Trophoblast cell (in vitro differentiated cells and primary cell): ENCODE results near the gene TYW1B.
"Not testable (repeated sequence)": the region's sequence is repeated elsewhere in the genome, so short reads cannot be mapped to it uniquely, and the experiment has no call there.

Experiments
- DNase-seq, 2 donors: peaks; one replicate each; pipeline ENCODE4 v3.0.0-alpha.2; 2016
- H2AFZ ChIP-seq: 2 replicates; pipeline ENCODE4 v1.6.1; 2013; ENCODE audit warnings: low read length, moderate library complexity, mild to moderate bottlenecking; ENCODE audit not compliant: insufficient read depth, poor library complexity
- H2AK5ac ChIP-seq: 2 replicates; pipeline ENCODE4 v1.6.1; 2013; ENCODE audit warnings: mild to moderate bottlenecking, low read length
- H2BK120ac ChIP-seq: 2 replicates; pipeline ENCODE4 v1.6.1; 2013; ENCODE audit warnings: low read length, mild to moderate bottlenecking, moderate library complexity; ENCODE audit not compliant: insufficient read depth, poor library complexity
- H2BK12ac ChIP-seq: 2 replicates; pipeline ENCODE4 v1.6.1; 2013; ENCODE audit warnings: mild to moderate bottlenecking, low read length, moderate library complexity
- H2BK5ac ChIP-seq: 2 replicates; pipeline ENCODE4 v1.6.1; 2013; ENCODE audit warnings: low read length, low read depth, moderate library complexity, mild to moderate bottlenecking; ENCODE audit not compliant: poor library complexity
- H3K14ac ChIP-seq: 2 replicates; pipeline ENCODE4 v1.6.1; 2013; ENCODE audit warnings: mild to moderate bottlenecking, low read length
- H3K18ac ChIP-seq: 2 replicates; pipeline ENCODE4 v1.6.1; 2013; ENCODE audit warnings: mild to moderate bottlenecking, low read length
- H3K23ac ChIP-seq: 2 replicates; pipeline ENCODE4 v1.6.1; 2013; ENCODE audit warnings: low read length
- H3K27ac ChIP-seq: 2 replicates; pipeline ENCODE4 v1.5.1; 2013; ENCODE audit warnings: low read depth, mild to moderate bottlenecking, inconsistent platforms, low read length, moderate library complexity
- H3K27me3 ChIP-seq: 2 replicates; pipeline ENCODE4 v1.6.1; 2013; ENCODE audit warnings: inconsistent platforms, mild to moderate bottlenecking, low read length, moderate library complexity; ENCODE audit not compliant: insufficient read depth
- H3K36me3 ChIP-seq, 2 experiments: 1 replicate in 1 of 2; 2 replicates in 1 of 2; pipeline ENCODE4 v1.6.1; 2013; ENCODE audit warnings: low read length in 2 of 2, mild to moderate bottlenecking in 2 of 2, moderate library complexity in 1 of 2; ENCODE audit not compliant: insufficient read depth in 2 of 2, control insufficient read depth in 1 of 2
- H3K4ac ChIP-seq: 2 replicates; pipeline ENCODE4 v1.6.1; 2013; ENCODE audit warnings: low read depth, mild to moderate bottlenecking, low read length, moderate library complexity
- H3K4me1 ChIP-seq, 2 experiments: 1 replicate in 1 of 2; 2 replicates in 1 of 2; pipeline ENCODE4 v1.6.1; 2013; ENCODE audit warnings: low read length in 2 of 2, mild to moderate bottlenecking in 2 of 2, moderate library complexity in 1 of 2; ENCODE audit not compliant: insufficient read depth in 2 of 2, control insufficient read depth in 1 of 2
- H3K4me2 ChIP-seq: 2 replicates; pipeline ENCODE4 v1.6.1; 2013; ENCODE audit warnings: inconsistent platforms, mild to moderate bottlenecking, low read length, moderate library complexity
- H3K4me3 ChIP-seq: 2 replicates; pipeline ENCODE4 v1.5.1; 2013; ENCODE audit warnings: mild to moderate bottlenecking, low read depth, low read length, inconsistent platforms
- H3K79me1 ChIP-seq: one replicate; pipeline ENCODE4 v1.6.1; 2013; ENCODE audit warnings: low read length
- H3K79me2 ChIP-seq: 2 replicates; pipeline ENCODE4 v1.6.1; 2013; ENCODE audit warnings: low read length, mild to moderate bottlenecking; ENCODE audit not compliant: control insufficient read depth, insufficient read depth, poor library complexity
- H3K9ac ChIP-seq: 2 replicates; pipeline ENCODE4 v1.6.1; 2013; ENCODE audit warnings: mild to moderate bottlenecking, low read length
- H3K9me3 ChIP-seq: 2 replicates; pipeline ENCODE4 v1.6.1; 2013; ENCODE audit warnings: low read depth, mild to moderate bottlenecking, control low read depth, inconsistent platforms, low read length; ENCODE audit not compliant: insufficient read depth
- H4K12ac ChIP-seq: 2 replicates; pipeline ENCODE4 v1.6.1; 2013; ENCODE audit warnings: low read depth, mild to moderate bottlenecking, low read length, moderate library complexity
- H4K8ac ChIP-seq: 2 replicates; pipeline ENCODE4 v1.6.1; 2013; ENCODE audit warnings: low read depth, mild to moderate bottlenecking, low read length, moderate library complexity
- H4K91ac ChIP-seq: one replicate; pipeline ENCODE4 v1.6.1; 2013; ENCODE audit warnings: low read depth, mild to moderate bottlenecking, low read length, moderate library complexity
- WGBS: extraction: QIAGEN DNeasy Blood & Tissue Kit; methylation state at CpG from one replicate; pipeline ENCODE4 v1.1.7; 2013; ENCODE audit warnings: missing lambda C conversion rate; ENCODE audit not compliant: insufficient read length, insufficient coverage; ENCODE audit errors: extremely low coverage; 5-methylcytosine and 5-hydroxymethylcytosine counted together

The TYW1B gene

DNA sequence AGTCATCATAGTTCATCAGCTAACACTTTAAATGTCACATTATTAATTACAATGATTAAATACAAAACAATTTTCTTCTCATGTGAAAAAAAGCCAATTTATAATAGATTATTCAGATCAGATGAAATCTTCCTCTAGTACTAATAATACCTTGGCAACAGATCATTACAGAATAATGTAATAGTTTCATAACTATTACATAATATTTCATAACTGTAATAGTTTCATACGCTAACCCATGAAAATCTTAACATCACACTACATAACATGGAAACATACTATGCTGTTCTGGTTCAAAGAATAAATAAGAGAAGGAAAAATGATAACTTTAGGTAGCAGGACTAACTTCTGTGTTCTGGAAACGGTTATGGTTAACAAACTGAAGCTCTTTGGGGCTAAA, 152.3 kb downstream of the TYW1B start:
- H4K91ac ChIP-seq, H3K9ac ChIP-seq, H3K79me1 ChIP-seq, H2AK5ac ChIP-seq, H3K4me3 ChIP-seq, H3K14ac ChIP-seq, DNase-seq, H3K27ac ChIP-seq, H3K27me3 ChIP-seq, H3K36me3 ChIP-seq, H2BK120ac ChIP-seq, H3K23ac ChIP-seq, H4K12ac ChIP-seq, H2AFZ ChIP-seq, H3K4ac ChIP-seq, H2BK5ac ChIP-seq, H3K4me1 ChIP-seq, H4K8ac ChIP-seq, H3K79me2 ChIP-seq, H3K4me2 ChIP-seq, H3K9me3 ChIP-seq, H2BK12ac ChIP-seq, H3K18ac ChIP-seq: not testable (repeated sequence)
- no CpG with 5 or more reads among the region's 2 CpGs for WGBS

DNA sequence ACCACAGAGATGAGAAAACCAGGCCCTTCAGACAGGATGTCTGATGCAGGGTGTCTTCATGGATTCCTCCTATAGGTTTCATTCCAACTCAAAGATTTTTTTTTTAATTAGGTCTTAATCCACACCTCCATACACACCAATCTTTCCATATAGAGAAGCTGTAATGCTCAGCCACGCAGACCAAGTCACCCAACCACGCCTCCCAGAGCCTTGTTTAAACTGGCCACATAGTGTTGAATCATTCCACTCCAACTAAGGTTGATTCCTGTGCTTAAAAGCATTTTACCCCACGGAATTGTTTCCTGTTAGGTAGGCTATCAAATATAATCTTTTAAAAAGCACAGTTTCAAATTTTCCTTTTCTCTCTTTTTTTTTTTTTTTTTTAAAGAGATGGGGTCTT, 153.6 kb downstream of the TYW1B start:
- H2BK120ac ChIP-seq: no peak overlapping the region
- no peak overlapping the region for H2AFZ ChIP-seq
- H4K8ac ChIP-seq: no peak overlapping the region
- H3K4me2 ChIP-seq: no peak overlapping the region
- no peak overlapping the region for H2BK5ac ChIP-seq
- H3K9me3 ChIP-seq: no peaks in the 10 kb centered on the region
- no peaks in the 10 kb centered on the region for H3K27me3 ChIP-seq
- no peak overlapping the region for H3K4ac ChIP-seq
- no peaks in the 10 kb centered on the region for H3K36me3 ChIP-seq
- DNase-seq: no peak
- no CpG with 5 or more reads among the region's 3 CpGs for WGBS
- no peak overlapping the region for H3K14ac ChIP-seq
- no peaks in the 10 kb centered on the region for H3K4me1 ChIP-seq
- H2BK12ac ChIP-seq: no peak overlapping the region
- H2AK5ac ChIP-seq: no peak overlapping the region
- no peak overlapping the region for H3K18ac ChIP-seq
- no peak overlapping the region for H4K12ac ChIP-seq
- H3K9ac ChIP-seq: no peak overlapping the region
- no peak overlapping the region for H3K23ac ChIP-seq
- H3K79me1 ChIP-seq: no peaks in the 10 kb centered on the region
- no peaks in the 10 kb centered on the region for H3K79me2 ChIP-seq
- no peak overlapping the region for H3K27ac ChIP-seq
- H4K91ac ChIP-seq: no peak overlapping the region
- H3K4me3 ChIP-seq: no peak overlapping the region

GRCh38 chr7:72670850-72671249, 157.2 kb downstream of the TYW1B start:
- H3K27ac ChIP-seq, H3K4ac ChIP-seq, H3K79me2 ChIP-seq, H4K8ac ChIP-seq, H3K9me3 ChIP-seq, H3K36me3 ChIP-seq, H4K12ac ChIP-seq, H3K9ac ChIP-seq, H2AFZ ChIP-seq, H2BK12ac ChIP-seq, H2BK120ac ChIP-seq, H2BK5ac ChIP-seq, H3K79me1 ChIP-seq, H3K14ac ChIP-seq, H3K4me1 ChIP-seq, H4K91ac ChIP-seq, DNase-seq, H3K4me3 ChIP-seq, H3K27me3 ChIP-seq, H3K4me2 ChIP-seq, H2AK5ac ChIP-seq, H3K18ac ChIP-seq, H3K23ac ChIP-seq: not testable (repeated sequence)
- no CpG with 5 or more reads among the region's 3 CpGs for WGBS

GRCh38 chr7:72668435-72668834, 159.6 kb downstream of the TYW1B start:
- not testable (repeated sequence) for H2BK5ac ChIP-seq, H3K4me2 ChIP-seq, H3K27ac ChIP-seq, H3K79me1 ChIP-seq, H3K9me3 ChIP-seq, H4K91ac ChIP-seq, H2BK12ac ChIP-seq, H4K8ac ChIP-seq, H3K23ac ChIP-seq, H3K79me2 ChIP-seq, H3K14ac ChIP-seq, DNase-seq, H4K12ac ChIP-seq, H3K4me1 ChIP-seq, H2AFZ ChIP-seq, H2BK120ac ChIP-seq, H3K9ac ChIP-seq, H3K4ac ChIP-seq, H3K18ac ChIP-seq, H3K27me3 ChIP-seq, H3K4me3 ChIP-seq, H2AK5ac ChIP-seq, H3K36me3 ChIP-seq
- no CpG with 5 or more reads among the region's 7 CpGs for WGBS
